K562 (cell line): ENCODE results near the gene TRNT1.

Source experiments
- ETV6 ChIP-seq, 3 experiments: fragments of 150-350 bp in 1 of 3; sonication (generic) in 1 of 3; formaldehyde crosslinking in 1 of 3; IDR thresholded peaks; 2 replicates each; pipeline versions ENCODE4 v1.6.1 to v1.8.0; 2014 to 2022; ENCODE audit warnings: borderline replicate concordance in 2 of 3, low read depth in 2 of 3, antibody characterized with exemption in 1 of 3, low read length in 1 of 3, mild to moderate bottlenecking in 1 of 3, missing genetic modification reagents in 1 of 3
- FOXM1 ChIP-seq, 2 experiments: fragments of 450-650 bp in 1 of 2; sonication (generic) in 1 of 2; formaldehyde crosslinking in 1 of 2; IDR thresholded peaks; 2 replicates each; pipeline versions ENCODE4 v1.6.1 to v1.9.0; 2017 to 2022; ENCODE audit warnings: low read depth in 2 of 2, mild to moderate bottlenecking in 2 of 2, missing genetic modification reagents in 1 of 2, moderate library complexity in 1 of 2
- NR3C1 ChIP-seq: sonication (generic); formaldehyde crosslinking; IDR thresholded peaks from 2 replicates; pipeline ENCODE4 v1.8.1; 2022; ENCODE audit warnings: missing genetic modification reagents
- POLR2AphosphoS5 ChIP-seq: IDR thresholded peaks from 2 replicates; pipeline ENCODE4 v1.6.1; 2011; ENCODE audit warnings: mild to moderate bottlenecking, low read depth, low read length, moderate library complexity; ENCODE audit not compliant: control insufficient read depth, insufficient read depth
- RAD21 ChIP-seq, 2 experiments: fragments of 250-450 bp in 1 of 2; fragments of 450-650 bp in 1 of 2; sonication (Bioruptor Pico) in 1 of 2; formaldehyde crosslinking in 1 of 2; IDR thresholded peaks in 1 of 2; conservative IDR thresholded peaks in 1 of 2; 2 replicates each; pipeline versions ENCODE4 v1.4.0 to v1.8.0; 2020 to 2022; ENCODE audit warnings: mild to moderate bottlenecking in 2 of 2, moderate library complexity in 1 of 2
- RFX5 ChIP-seq: IDR thresholded peaks from 2 replicates; pipeline ENCODE4 v1.6.1; 2011; ENCODE audit warnings: low read depth, mild to moderate bottlenecking, improper control_type of control experiment, low read length
- SMARCB1 ChIP-seq: IDR thresholded peaks from 2 replicates; pipeline ENCODE4 v1.6.1; 2011; ENCODE audit warnings: improper control_type of control experiment, low read depth; ENCODE audit not compliant: insufficient read length
- TAF1 ChIP-seq: IDR thresholded peaks from 2 replicates; pipeline ENCODE4 v1.6.1; 2011; ENCODE audit warnings: mild to moderate bottlenecking, low read length, moderate library complexity; ENCODE audit not compliant: insufficient read depth, control insufficient read depth, severe bottlenecking; ENCODE audit errors: extremely low read depth
- TBP ChIP-seq: optimal IDR thresholded peaks from 2 replicates; pipeline ENCODE3; 2011; ENCODE audit warnings: low read depth, low read length, improper control_type of control experiment
- ZBTB17 ChIP-seq: fragments of 450-650 bp; formaldehyde crosslinking; IDR thresholded peaks from 2 replicates; pipeline ENCODE4 v1.4.0; 2020; ENCODE audit warnings: mild to moderate bottlenecking
- TF ChIP-seq, protein P1 (sequence below): fragments of 250-450 bp; sonication (Bioruptor Pico); IDR thresholded peaks from 2 replicates; pipeline ENCODE4 v1.5.0; 2021
- TF ChIP-seq, protein P2 (sequence below), 3 experiments: IDR thresholded peaks in 2 of 3; conservative IDR thresholded peaks in 1 of 3; 2 replicates each; pipeline ENCODE4 v1.5.1; 2011 to 2012; ENCODE audit warnings: low read length in 3 of 3, mild to moderate bottlenecking in 3 of 3, control low read depth in 2 of 3, improper control_type of control experiment in 1 of 3, inconsistent platforms in 1 of 3, low read depth in 1 of 3, mixed read lengths in 1 of 3, moderate library complexity in 1 of 3; ENCODE audit not compliant: insufficient read depth in 2 of 3
- TF ChIP-seq, protein P3 (sequence below): sonication (generic); formaldehyde crosslinking; IDR thresholded peaks from 2 replicates; pipeline ENCODE4 v1.8.1; 2023; ENCODE audit warnings: mild to moderate bottlenecking, missing genetic modification reagents

DNA sequence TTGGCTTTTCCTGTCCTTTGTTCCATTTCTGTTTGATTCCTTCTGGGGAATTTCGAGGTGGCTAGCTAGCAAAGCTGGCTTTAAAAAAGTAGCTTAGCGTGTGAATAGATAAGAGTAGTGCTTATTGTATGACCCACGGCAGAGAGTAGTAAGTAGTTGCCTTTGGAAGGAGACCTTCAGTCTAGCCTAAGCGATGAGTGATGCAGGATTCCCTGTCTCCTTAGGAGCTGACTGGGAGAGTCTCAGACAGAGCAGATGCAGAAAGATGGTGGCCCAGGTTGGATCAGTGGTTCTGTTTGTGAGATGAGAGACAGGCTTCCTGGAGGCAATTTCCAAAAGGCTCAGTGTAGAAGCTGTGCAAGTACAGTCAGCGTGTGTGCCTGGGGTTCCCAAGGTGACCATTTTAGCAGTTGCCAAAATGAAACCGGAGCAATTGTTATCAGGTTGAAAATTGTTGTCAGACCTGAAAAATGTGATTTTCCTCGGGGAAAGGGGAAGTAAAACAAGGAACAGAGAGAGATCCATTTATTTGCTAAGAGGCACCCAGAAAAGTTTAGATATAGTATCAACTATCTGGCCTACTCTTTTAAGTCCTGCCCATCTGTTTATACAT lies 15.9 kb upstream of the TRNT1 start:
- TF ChIP-seq ZBTB17 (CRISPR knock-in tag) (no peak), FOXM1 (IDR thresholded peaks at IDR 0.05; ENCODE audit: low read depth) (no peak), FOXM1 (CRISPR knock-in tag; IDR thresholded peaks at IDR 0.05; ENCODE audit: low read depth) (no peak), TAF1 (no peak), RAD21 (CRISPR knock-in tag; conservative IDR thresholded peaks at IDR 0.05 in 1 of 2, IDR thresholded peaks at IDR 0.05 in 1 of 2) (no peak), SMARCB1 (no peak), TBP (no peak), POLR2AphosphoS5 (no peak), ETV6 (IDR thresholded peaks at IDR 0.05; ENCODE audit: borderline replicate concordance in 1 of 2, low read depth in 2 of 2, low read length in 1 of 2) (no peak), ETV6 (CRISPR knock-in tag; IDR thresholded peaks at IDR 0.05; ENCODE audit: borderline replicate concordance) (no peak), NR3C1 (CRISPR knock-in tag) (no peak), RFX5 (no peak)
- TF ChIP-seq, protein P1, sequence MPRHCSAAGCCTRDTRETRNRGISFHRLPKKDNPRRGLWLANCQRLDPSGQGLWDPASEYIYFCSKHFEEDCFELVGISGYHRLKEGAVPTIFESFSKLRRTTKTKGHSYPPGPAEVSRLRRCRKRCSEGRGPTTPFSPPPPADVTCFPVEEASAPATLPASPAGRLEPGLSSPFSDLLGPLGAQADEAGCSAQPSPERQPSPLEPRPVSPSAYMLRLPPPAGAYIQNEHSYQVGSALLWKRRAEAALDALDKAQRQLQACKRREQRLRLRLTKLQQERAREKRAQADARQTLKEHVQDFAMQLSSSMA (CRISPR knock-in tag) = no peak
- TF ChIP-seq, protein P2, sequence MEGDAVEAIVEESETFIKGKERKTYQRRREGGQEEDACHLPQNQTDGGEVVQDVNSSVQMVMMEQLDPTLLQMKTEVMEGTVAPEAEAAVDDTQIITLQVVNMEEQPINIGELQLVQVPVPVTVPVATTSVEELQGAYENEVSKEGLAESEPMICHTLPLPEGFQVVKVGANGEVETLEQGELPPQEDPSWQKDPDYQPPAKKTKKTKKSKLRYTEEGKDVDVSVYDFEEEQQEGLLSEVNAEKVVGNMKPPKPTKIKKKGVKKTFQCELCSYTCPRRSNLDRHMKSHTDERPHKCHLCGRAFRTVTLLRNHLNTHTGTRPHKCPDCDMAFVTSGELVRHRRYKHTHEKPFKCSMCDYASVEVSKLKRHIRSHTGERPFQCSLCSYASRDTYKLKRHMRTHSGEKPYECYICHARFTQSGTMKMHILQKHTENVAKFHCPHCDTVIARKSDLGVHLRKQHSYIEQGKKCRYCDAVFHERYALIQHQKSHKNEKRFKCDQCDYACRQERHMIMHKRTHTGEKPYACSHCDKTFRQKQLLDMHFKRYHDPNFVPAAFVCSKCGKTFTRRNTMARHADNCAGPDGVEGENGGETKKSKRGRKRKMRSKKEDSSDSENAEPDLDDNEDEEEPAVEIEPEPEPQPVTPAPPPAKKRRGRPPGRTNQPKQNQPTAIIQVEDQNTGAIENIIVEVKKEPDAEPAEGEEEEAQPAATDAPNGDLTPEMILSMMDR (IDR thresholded peaks at IDR 0.05 in 2 of 3, conservative IDR thresholded peaks at IDR 0.05 in 1 of 3; ENCODE audit: insufficient read depth in 2 of 3, low read depth in 1 of 3, low read length in 3 of 3) = no peak
- TF ChIP-seq, protein P3, sequence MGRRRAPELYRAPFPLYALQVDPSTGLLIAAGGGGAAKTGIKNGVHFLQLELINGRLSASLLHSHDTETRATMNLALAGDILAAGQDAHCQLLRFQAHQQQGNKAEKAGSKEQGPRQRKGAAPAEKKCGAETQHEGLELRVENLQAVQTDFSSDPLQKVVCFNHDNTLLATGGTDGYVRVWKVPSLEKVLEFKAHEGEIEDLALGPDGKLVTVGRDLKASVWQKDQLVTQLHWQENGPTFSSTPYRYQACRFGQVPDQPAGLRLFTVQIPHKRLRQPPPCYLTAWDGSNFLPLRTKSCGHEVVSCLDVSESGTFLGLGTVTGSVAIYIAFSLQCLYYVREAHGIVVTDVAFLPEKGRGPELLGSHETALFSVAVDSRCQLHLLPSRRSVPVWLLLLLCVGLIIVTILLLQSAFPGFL (CRISPR knock-in tag) = no peak
